Smooth muscle cell (in vitro differentiated cells): ENCODE results near the gene DNAJC8. TPM values are rescaled to one million over a fixed set of nuclear protein-coding genes. Genes with fewer than 3 reads are reported as not detected.

ENCODE experiments used
- DNase-seq: peaks from one replicate; lab custom pipeline; 2025; ENCODE audit not compliant: unreplicated experiment; lab: John Stamatoyannopoulos, UW
- H2AFZ ChIP-seq: fragments of 200-600 bp; sonication (generic); 2 replicates; pipeline ENCODE4 v1.6.0; 2016; ENCODE audit warnings: antibody characterized with exemption, low read depth, mild to moderate bottlenecking
- H3F3A ChIP-seq: fragments of 200-600 bp; sonication (generic); 2 replicates; pipeline ENCODE4 v1.6.0; 2017; ENCODE audit warnings: antibody characterized with exemption, low read depth
- H3K27ac ChIP-seq: fragments of 200-600 bp; sonication (generic); 2 replicates; pipeline ENCODE4 v1.5.1; 2016; ENCODE audit warnings: low read depth, mild to moderate bottlenecking
- H3K27me3 ChIP-seq: fragments of 200-600 bp; sonication (generic); 2 replicates; pipeline ENCODE4 v1.6.1; 2016; ENCODE audit warnings: low read depth, mild to moderate bottlenecking
- H3K36me3 ChIP-seq: fragments of 200-600 bp; sonication (generic); 2 replicates; pipeline ENCODE4 v1.5.1; 2016; ENCODE audit warnings: low read depth
- H3K4me1 ChIP-seq: fragments of 200-600 bp; sonication (generic); 2 replicates; pipeline ENCODE4 v1.5.1; 2016; ENCODE audit warnings: low read depth
- H3K4me2 ChIP-seq: fragments of 200-600 bp; sonication (generic); 2 replicates; pipeline ENCODE4 v1.6.0; 2016; ENCODE audit warnings: mild to moderate bottlenecking
- H3K4me3 ChIP-seq: fragments of 200-600 bp; sonication (generic); 2 replicates; pipeline ENCODE4 v1.5.1; 2016; ENCODE audit warnings: mild to moderate bottlenecking
- H3K79me2 ChIP-seq: fragments of 200-600 bp; sonication (generic); 2 replicates; pipeline ENCODE4 v1.6.0; 2016; ENCODE audit warnings: low read depth, mild to moderate bottlenecking
- H3K9ac ChIP-seq: fragments of 200-600 bp; sonication (generic); 2 replicates; pipeline ENCODE4 v1.6.0; 2016; ENCODE audit warnings: low read depth
- H3K9me3 ChIP-seq: fragments of 200-600 bp; sonication (generic); replicated peaks from 2 replicates; pipeline ENCODE4 v1.5.1; 2016; ENCODE audit warnings: low read depth
- H4K20me1 ChIP-seq: fragments of 200-600 bp; sonication (generic); 2 replicates; pipeline ENCODE4 v1.6.0; 2016; ENCODE audit warnings: low read depth
- CTCF ChIP-seq: fragments of 200-600 bp; sonication (generic); IDR thresholded peaks from 2 replicates; pipeline ENCODE4 v1.5.1; 2017; ENCODE audit warnings: borderline replicate concordance, mild to moderate bottlenecking, antibody characterized with exemption; ENCODE audit not compliant: insufficient read depth, poor library complexity, severe bottlenecking
- WGBS: methylation state at CpG from one replicate; pipeline ENCODE4 v1.1.7; 2016; ENCODE audit warnings: low lambda C conversion rate; 5-methylcytosine and 5-hydroxymethylcytosine counted together
- polyA plus RNA-seq: library from polyadenylated mRNA; unstranded; fragments of >200 nt; fragmentation: Nextera tagmentation; extraction: Ambion mirVana; gene quantifications from 2 replicates; pipeline ENCODE4 v1.2.1, GENCODE V29; 2016
- total RNA-seq: library from RNA; depleted of rRNA; stranded (reverse); fragments of >200 nt; gene quantifications from 2 replicates; pipeline ENCODE4 v1.2.3, GENCODE V29; 2014

Gene DNAJC8
- total and polyA plus RNA-seq, 2 experiments from 2014 or later, result 76.1 to 114 TPM

- no peak for TF ChIP-seq CTCF
- DNase-seq, result no peak
- Histone ChIP-seq H3K4me3 (no peak overlapping the region), H3K9ac (no peak overlapping the region), H2AFZ (no peak overlapping the region), H3K27ac (no peak overlapping the region), H3F3A (peaks cover 7% of the 10 kb centered on the region), H4K20me1 (no peaks in the 10 kb centered on the region), H3K4me2 (no peak overlapping the region), H3K4me1 (no peaks in the 10 kb centered on the region), H3K36me3 (no peaks in the 10 kb centered on the region), H3K27me3 (no peaks in the 10 kb centered on the region), H3K79me2 (no peaks in the 10 kb centered on the region), H3K9me3 (no peaks in the 10 kb centered on the region)
- WGBS, result 96% methylated on average over 15 of the region's 15 CpGs
Observed at GRCh38 chr1:28178690-28179485, 53.9 kb downstream of the DNAJC8 start.

- Histone ChIP-seq H4K20me1 (no peaks in the 10 kb centered on the region), H3K9ac (no peak within 1 kb of the TSS), H3K9me3 (no peaks in the 10 kb centered on the region), H3K27ac (no peak within 1 kb of the TSS), H3K79me2 (no peaks in the 10 kb centered on the region), H3F3A (peaks cover 7% of the 10 kb centered on the region), H3K4me3 (no peak within 1 kb of the TSS), H3K36me3 (no peaks in the 10 kb centered on the region), H3K4me1 (no peaks in the 10 kb centered on the region), H3K4me2 (no peak within 1 kb of the TSS), H2AFZ (no peak within 1 kb of the TSS), H3K27me3 (no peaks in the 10 kb centered on the region)
- WGBS, result 87% methylated on average over 18 of the region's 18 CpGs
- TF ChIP-seq CTCF, result no peak
- DNase-seq, result no peak
Observed at GRCh38 chr1:28176492-28177470, 56.0 kb downstream of the DNAJC8 start, which contains the start of gene PTAFR. PTAFR (minus strand) TSS chr1:28176690; CDS start chr1:28151021, 25,669 bp downstream.

- Histone ChIP-seq H3K9me3 (no peaks in the 10 kb centered on the region), H4K20me1 (no peaks in the 10 kb centered on the region), H3K9ac (no peak overlapping the region), H3F3A (peaks cover 7% of the 10 kb centered on the region), H3K4me3 (no peak overlapping the region), H3K4me2 (no peak overlapping the region), H2AFZ (no peak overlapping the region), H3K27me3 (no peaks in the 10 kb centered on the region), H3K36me3 (no peaks in the 10 kb centered on the region), H3K4me1 (no peaks in the 10 kb centered on the region), H3K79me2 (no peaks in the 10 kb centered on the region), H3K27ac (no peak overlapping the region)
- WGBS, result 88% methylated on average over 8 of the region's 8 CpGs
- TF ChIP-seq CTCF, result no peak
- DNase-seq, result no peak
Observed at GRCh38 chr1:28175955-28176485, 56.8 kb downstream of the DNAJC8 start.
